COLO668 (cell line): ENCODE results near the gene CYTH4.
"Not testable (repeated sequence)": the region's sequence is repeated elsewhere in the genome, so short reads cannot be mapped to it uniquely, and the experiment has no call there.

ENCODE experiments used
- DNase-seq: peaks from one replicate; lab custom pipeline; 2025; ENCODE audit not compliant: unreplicated experiment; lab: John Stamatoyannopoulos, UW

CYTH4 gene

GRCh38 chr22:37248251-37248650, 34.1 kb upstream of the CYTH4 start:
- no peak for DNase-seq

GRCh38 chr22:37249986-37250385, 32.3 kb upstream of the CYTH4 start:
- no peak for DNase-seq

- not testable (repeated sequence) for DNase-seq
Observed at GRCh38 chr22:37251836-37252235, 30.5 kb upstream of the CYTH4 start.

GRCh38 chr22:37253126-37253660, 29.1 kb upstream of the CYTH4 start:
- DNase-seq, result no peak

- no peak for DNase-seq
Observed at GRCh38 chr22:37254209-37254866, 28.0 kb upstream of the CYTH4 start.

- DNase-seq, result no peak
Observed at GRCh38 chr22:37254867-37255233, 27.5 kb upstream of the CYTH4 start.

- DNase-seq, result no peak
Observed at GRCh38 chr22:37255558-37256006, 26.7 kb upstream of the CYTH4 start.

- no peak for DNase-seq
Observed at GRCh38 chr22:37256075-37256726, 26.1 kb upstream of the CYTH4 start.

GRCh38 chr22:37258005-37258752, 24.1 kb upstream of the CYTH4 start:
- DNase-seq, result no peak

- no peak for DNase-seq
Observed at GRCh38 chr22:37258753-37259401, 23.4 kb upstream of the CYTH4 start.

- DNase-seq, result no peak
Observed at GRCh38 chr22:37259540-37260029, 22.7 kb upstream of the CYTH4 start.

- no peak for DNase-seq
Observed at GRCh38 chr22:37260155-37260795, 22.0 kb upstream of the CYTH4 start.

- peak; percentile 26 for DNase-seq
Observed at GRCh38 chr22:37260901-37261336, 21.4 kb upstream of the CYTH4 start.

- DNase-seq, result no peak
Observed at GRCh38 chr22:37262346-37262745, 20.0 kb upstream of the CYTH4 start.

GRCh38 chr22:37263966-37264887, 18.1 kb upstream of the CYTH4 start:
- no peak for DNase-seq

GRCh38 chr22:37266581-37267134, 15.7 kb upstream of the CYTH4 start:
- DNase-seq, result no peak

GRCh38 chr22:37267135-37267587, 15.1 kb upstream of the CYTH4 start:
- peak; percentile 12 for DNase-seq

GRCh38 chr22:37267661-37268413, 14.5 kb upstream of the CYTH4 start:
- no peak for DNase-seq
